GM12878 (cell line): ENCODE data around the gene ANKRD28.

Experiments
- BCL11A ChIP-seq: IDR thresholded peaks from 2 replicates; pipeline ENCODE4 v1.6.1; 2011; ENCODE audit warnings: low read depth, low read length
- CHD2 ChIP-seq: IDR thresholded peaks from 2 replicates; pipeline ENCODE4 v1.6.1; 2011; ENCODE audit warnings: low read depth, low read length, improper control_type of control experiment, borderline replicate concordance
- CREM ChIP-seq: IDR thresholded peaks from 2 replicates; pipeline ENCODE4 v1.6.1; 2014; ENCODE audit warnings: antibody characterized with exemption, low read depth
- CTCF ChIP-seq, 3 experiments: IDR thresholded peaks in 2 of 3; conservative IDR thresholded peaks in 1 of 3; 2 replicates each; pipeline ENCODE4 v1.5.1; 2011; ENCODE audit warnings: low read depth in 3 of 3, low read length in 3 of 3, mild to moderate bottlenecking in 3 of 3, control low read depth in 2 of 3, moderate library complexity in 2 of 3, inconsistent platforms in 1 of 3, mixed read lengths in 1 of 3; ENCODE audit not compliant: control insufficient read depth in 2 of 3, insufficient read depth in 1 of 3; ENCODE audit errors: extremely low read depth in 1 of 3
- EP300 ChIP-seq, 2 experiments: fragments of 150-350 bp in 1 of 2; IDR thresholded peaks; 2 replicates each; pipeline ENCODE4 v1.6.1; 2011 to 2012; ENCODE audit warnings: low read depth in 2 of 2, low read length in 2 of 2, borderline replicate concordance in 1 of 2, improper control_type of control experiment in 1 of 2, inconsistent platforms in 1 of 2; ENCODE audit not compliant: control insufficient read depth in 1 of 2
- MXI1 ChIP-seq: fragments of 150-350 bp; IDR thresholded peaks from 2 replicates; pipeline ENCODE4 v1.6.1; 2011; ENCODE audit warnings: low read depth, mild to moderate bottlenecking, inconsistent platforms, low read length, improper control_type of control experiment
- RUNX3 ChIP-seq: IDR thresholded peaks from 2 replicates; pipeline ENCODE4 v1.6.1; 2012; ENCODE audit warnings: low read length, inconsistent platforms
- SP1 ChIP-seq: IDR thresholded peaks from one replicate; pipeline ENCODE4 v1.6.1; 2011; ENCODE audit warnings: low read depth, low read length
- TAF1 ChIP-seq: IDR thresholded peaks from 2 replicates; pipeline ENCODE4 v1.6.1; 2011; ENCODE audit warnings: mild to moderate bottlenecking, low read depth, low read length, borderline replicate concordance
- TARDBP ChIP-seq: IDR thresholded peaks from 2 replicates; pipeline ENCODE4 v1.6.1; 2016; ENCODE audit warnings: borderline replicate concordance
- USF2 ChIP-seq: IDR thresholded peaks from 2 replicates; pipeline ENCODE4 v1.6.1; 2011; ENCODE audit warnings: low read depth, low read length, improper control_type of control experiment, borderline replicate concordance
- ZSCAN29 ChIP-seq: fragments of 450-650 bp; IDR thresholded peaks from 2 replicates; pipeline ENCODE4 v1.6.1; 2017; ENCODE audit warnings: mild to moderate bottlenecking, moderate library complexity
- TF ChIP-seq, protein P1 (sequence below): fragments of 450-650 bp; IDR thresholded peaks from 2 replicates; pipeline ENCODE4 v1.6.1; 2017; ENCODE audit warnings: mild to moderate bottlenecking
- TF ChIP-seq, protein P2 (sequence below): IDR thresholded peaks from 2 replicates; pipeline ENCODE4 v1.6.1; 2012; ENCODE audit warnings: low read depth, low read length, improper control_type of control experiment

GRCh38 chr3:15756505-15756904 is 41.3 kb downstream of the ANKRD28 start:
- TF ChIP-seq TARDBP (no peak), ZSCAN29 (no peak), MXI1 (no peak), CREM (no peak), TAF1 (no peak), BCL11A (no peak), USF2 (no peak), RUNX3 (no peak), EP300 (IDR thresholded peaks at IDR 0.05; ENCODE audit: borderline replicate concordance in 1 of 2, control insufficient read depth in 1 of 2, low read depth in 2 of 2, low read length in 2 of 2) (no peak), CHD2 (no peak), SP1 (no peak), CTCF (IDR thresholded peaks at IDR 0.05 in 2 of 3, conservative IDR thresholded peaks at IDR 0.05 in 1 of 3; ENCODE audit: control insufficient read depth in 2 of 3, extremely low read depth in 1 of 3, insufficient read depth in 1 of 3, low read depth in 3 of 3, low read length in 3 of 3) (no peak)
- TF ChIP-seq, protein P1, sequence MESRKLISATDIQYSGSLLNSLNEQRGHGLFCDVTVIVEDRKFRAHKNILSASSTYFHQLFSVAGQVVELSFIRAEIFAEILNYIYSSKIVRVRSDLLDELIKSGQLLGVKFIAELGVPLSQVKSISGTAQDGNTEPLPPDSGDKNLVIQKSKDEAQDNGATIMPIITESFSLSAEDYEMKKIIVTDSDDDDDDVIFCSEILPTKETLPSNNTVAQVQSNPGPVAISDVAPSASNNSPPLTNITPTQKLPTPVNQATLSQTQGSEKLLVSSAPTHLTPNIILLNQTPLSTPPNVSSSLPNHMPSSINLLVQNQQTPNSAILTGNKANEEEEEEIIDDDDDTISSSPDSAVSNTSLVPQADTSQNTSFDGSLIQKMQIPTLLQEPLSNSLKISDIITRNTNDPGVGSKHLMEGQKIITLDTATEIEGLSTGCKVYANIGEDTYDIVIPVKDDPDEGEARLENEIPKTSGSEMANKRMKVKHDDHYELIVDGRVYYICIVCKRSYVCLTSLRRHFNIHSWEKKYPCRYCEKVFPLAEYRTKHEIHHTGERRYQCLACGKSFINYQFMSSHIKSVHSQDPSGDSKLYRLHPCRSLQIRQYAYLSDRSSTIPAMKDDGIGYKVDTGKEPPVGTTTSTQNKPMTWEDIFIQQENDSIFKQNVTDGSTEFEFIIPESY, result no peak
- TF ChIP-seq, protein P2, sequence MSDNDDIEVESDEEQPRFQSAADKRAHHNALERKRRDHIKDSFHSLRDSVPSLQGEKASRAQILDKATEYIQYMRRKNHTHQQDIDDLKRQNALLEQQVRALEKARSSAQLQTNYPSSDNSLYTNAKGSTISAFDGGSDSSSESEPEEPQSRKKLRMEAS, result no peak
